RPMI7951 (cell line): Measurements from ENCODE around the gene SCN5A. TPM values are rescaled to one million over a fixed set of nuclear protein-coding genes. Genes with fewer than 3 reads are reported as not detected.
A peak's percentile ranks its signal among the peaks of the same experiment; 100 is the strongest.

ENCODE experiments used
- DNase-seq: peaks from one replicate; pipeline ENCODE4 v3.0.0-alpha.2; 2012; ENCODE audit warnings: low read depth
- total RNA-seq: library from RNA; depleted of rRNA; stranded (reverse); fragments of >200 nt; shearing (Covaris generic); gene quantifications from 2 replicates; pipeline ENCODE4 v1.2.3, GENCODE V29; 2014

SCN5A gene
- total RNA-seq, 1 experiment from 2014 or later = under 0.01 TPM

DNA sequence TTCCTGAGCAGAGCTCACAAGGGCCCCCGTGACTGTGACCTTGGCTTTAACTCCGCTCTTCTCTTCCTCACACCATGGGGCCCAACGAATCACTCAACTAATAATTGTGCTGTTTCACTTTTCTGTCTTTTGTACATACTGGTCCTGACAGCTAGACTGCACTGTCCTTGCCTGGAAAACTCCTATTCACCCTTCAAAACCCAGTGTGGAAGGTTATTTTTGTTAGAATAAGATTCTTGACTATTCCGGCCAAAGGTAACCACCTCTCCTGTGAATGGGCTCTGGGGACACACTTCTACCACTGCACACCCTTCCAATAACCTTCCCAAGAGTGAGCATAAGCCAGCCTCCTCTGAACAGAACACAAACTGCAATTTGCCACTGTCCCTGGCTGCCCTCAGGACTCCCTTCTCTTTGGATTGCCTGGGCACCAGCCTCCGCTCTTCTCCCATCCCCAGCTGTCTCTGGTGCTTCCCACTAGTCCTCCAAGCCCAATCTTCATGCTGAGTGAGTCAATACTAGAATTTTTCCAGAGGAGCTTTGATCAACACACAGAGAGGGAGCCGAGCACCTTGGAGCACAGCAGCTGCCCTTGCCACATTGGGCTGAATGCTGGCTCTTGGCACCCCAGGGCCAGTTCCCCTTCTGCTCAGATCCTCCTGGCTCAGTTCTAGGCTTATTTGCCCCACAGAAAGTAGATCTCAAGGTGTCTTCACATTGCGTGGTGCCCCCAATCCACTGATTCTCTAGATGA, 2.1 kb downstream of the SCN5A start:
- DNase-seq = no peak

GRCh38 chr3:38646630-38647029, 2.9 kb downstream of the SCN5A start:
- DNase-seq = peak; percentile 42

GRCh38 chr3:38646062-38646461, 3.4 kb downstream of the SCN5A start:
- no peak for DNase-seq

GRCh38 chr3:38645601-38646000, 3.9 kb downstream of the SCN5A start:
- no peak for DNase-seq

DNA sequence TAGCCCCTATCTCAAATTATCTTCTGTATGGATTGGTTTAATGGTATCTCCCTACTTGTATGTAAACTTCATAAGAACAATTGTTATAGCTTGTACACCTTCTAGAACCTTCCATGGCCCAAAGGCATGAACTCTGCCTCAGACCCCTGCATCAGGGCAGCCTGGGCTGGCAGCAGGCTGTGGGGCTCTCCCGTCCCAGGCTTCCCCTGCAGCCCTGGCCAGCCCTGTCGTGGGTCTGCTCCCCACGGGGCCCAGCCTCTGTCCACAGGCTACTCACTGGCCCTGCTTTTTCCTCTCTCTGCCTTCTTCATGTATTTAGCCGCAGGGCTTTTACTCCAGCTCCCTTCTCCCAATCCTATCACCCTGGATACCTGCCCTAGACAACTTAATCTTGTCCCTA, 4.4 kb downstream of the SCN5A start:
- no peak for DNase-seq

- DNase-seq = no peak
Measured at GRCh38 chr3:38644662-38645053, 4.8 kb downstream of the SCN5A start.

- no peak for DNase-seq
Measured at GRCh38 chr3:38644016-38644661, 5.3 kb downstream of the SCN5A start.

- DNase-seq = no peak
Measured at GRCh38 chr3:38643592-38643991, 5.9 kb downstream of the SCN5A start.

DNA sequence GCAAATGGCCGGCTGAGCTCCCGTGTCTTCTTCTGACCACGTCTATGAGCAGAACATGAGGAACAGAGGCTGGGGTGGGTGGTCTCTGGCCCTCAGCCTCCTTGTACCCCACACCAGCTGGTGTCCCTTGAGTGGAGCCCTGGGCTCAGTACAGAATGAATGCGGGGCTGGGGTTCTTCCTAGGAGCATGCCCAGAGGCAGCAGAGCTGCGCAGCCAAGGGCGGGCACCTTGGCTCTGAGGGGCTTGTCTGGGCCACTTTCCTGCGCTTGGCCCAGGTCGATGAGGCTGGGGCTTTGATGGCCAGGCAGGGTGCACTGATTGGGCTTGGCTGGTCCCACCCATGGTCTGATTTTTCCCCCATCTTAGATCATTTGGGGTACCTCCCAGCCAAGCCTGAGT, 6.4 kb downstream of the SCN5A start:
- DNase-seq = no peak

DNA sequence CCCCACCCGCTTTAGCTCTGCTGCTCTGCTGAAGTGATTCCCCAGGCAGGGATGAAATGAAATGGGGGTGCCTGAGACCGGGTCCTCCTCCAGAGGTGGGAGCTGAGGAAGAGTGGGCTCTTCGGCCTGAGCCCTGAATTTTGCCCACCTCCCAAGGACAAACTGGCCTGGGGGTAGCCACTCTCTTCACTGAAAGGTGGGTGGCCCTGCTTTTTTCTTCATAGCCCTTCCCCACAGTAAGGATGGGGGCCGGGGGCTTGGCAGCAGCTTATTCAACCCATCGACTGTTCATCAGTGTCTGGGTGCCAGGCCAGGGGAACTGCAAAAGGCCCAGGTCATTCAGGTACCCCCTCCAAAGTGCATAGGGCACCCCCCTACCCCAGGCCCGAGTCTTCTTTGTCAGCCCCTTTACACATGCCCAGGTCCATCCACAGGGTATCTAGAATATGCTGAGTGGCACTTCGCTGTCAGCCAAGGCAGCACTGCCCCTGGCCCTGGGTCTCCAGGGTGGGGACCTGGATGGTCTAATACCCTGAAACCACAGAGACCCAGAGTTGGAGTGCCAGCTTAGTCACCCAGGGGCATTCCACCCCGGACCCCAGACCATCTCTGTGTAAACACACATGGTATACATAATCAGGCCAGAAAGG, 7.9 kb downstream of the SCN5A start:
- DNase-seq = no peak

GRCh38 chr3:38640661-38641452, 8.6 kb downstream of the SCN5A start:
- no peak for DNase-seq

DNA sequence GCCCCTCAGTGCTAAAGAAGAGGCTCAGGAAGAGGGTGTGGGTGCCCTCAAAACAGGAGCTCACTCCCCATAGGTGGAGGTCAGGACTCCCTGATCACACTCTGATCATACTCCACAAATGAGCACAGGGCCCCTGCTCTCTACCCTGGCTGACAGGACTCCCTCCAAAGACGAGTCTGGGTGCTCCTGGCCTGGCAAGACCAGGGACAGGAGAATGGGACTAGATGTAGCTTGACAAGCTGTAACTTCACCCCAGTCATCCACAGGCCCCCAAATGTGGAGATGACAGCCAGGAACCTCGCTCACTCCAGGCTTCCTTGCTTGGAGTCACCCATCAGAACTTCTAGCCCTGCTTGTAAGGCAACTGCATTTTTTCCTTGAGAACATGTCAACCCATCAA, 11.1 kb downstream of the SCN5A start:
- no peak for DNase-seq

GRCh38 chr3:38637906-38638305, 11.6 kb downstream of the SCN5A start:
- no peak for DNase-seq

DNA sequence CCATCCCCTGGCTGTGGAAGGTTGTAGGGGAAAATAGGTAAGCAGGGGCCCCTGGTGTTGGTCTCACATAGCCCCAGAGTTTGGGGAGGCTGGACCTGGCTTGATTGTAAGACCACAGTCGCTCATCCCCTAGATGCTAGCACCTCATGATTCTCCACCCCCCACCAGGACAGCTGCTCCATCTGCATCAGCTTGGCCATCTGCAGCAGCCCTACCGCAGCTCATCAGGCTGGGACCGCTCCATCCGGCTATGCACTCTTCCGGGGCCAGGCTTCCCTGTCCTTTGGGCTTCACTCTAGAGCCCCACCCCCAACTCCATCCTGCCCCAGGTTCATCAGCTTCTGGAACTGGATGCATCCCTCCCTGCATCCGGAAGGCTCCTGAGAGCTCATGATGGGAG, 12.6 kb downstream of the SCN5A start:
- no peak for DNase-seq

DNA sequence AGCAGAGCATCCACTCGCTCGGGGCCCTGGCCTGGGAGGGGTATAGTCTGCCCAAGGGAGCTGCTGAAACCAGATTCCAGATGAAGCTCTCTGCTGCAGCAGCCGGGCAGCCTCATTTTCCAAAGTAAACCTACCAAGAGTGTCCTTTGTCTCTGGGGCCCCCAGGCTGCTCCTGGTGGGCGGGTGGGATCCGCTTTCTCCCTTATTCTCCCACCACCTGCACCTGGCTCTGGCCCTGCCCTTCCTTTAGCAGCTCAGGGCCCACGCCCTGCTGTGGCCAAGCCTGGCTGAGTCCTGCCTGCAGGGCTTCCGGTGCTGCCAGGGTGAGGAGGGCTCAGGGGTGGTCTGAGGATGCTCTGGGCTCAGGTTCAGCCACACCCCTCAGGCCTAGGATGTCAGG, 13.0 kb downstream of the SCN5A start:
- no peak for DNase-seq

GRCh38 chr3:38634111-38634510, 15.4 kb downstream of the SCN5A start:
- DNase-seq = peak; percentile 82

DNA sequence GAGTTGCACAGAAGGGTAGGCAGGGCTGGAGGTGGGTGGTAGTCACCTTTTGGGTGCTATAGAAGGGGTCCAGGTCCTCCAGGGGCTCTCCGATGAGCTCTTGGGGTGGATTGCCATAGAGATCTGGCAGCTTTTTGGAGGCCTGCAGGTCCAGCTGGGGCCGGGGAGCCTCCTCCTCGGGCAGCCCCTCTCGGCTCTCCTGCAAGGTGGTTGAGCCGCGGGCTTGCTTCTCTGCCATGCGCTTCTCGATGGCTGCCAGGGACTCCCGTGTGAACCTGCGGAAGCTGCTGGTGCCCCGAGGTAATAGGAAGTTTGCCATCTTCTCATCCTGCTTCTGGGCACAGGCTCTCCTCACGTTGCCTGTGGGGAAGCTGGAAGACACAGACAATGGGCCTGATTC, 16.5 kb downstream of the SCN5A start:
- no peak for DNase-seq

- no peak for DNase-seq
Measured at GRCh38 chr3:38630606-38631005, 18.9 kb downstream of the SCN5A start.

DNA sequence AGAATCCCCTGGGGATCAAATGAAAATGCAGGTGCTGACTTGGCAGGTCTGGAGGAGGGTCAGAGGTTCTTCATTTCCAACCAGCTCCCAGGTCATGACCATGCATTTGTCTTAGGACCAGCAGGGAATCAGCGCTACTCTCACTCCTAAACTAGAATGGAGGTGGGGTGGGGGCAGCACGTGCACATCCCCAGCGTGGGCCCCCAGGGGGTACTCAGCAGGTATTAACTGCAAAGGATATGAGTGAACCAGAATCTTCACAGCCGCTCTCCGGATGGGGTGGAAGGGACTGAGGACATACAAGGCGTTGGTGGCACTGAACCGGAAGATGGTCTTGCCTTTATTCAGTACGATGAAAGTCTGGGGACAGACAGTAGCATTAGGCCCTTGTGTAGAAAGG, 19.4 kb downstream of the SCN5A start:
- no peak for DNase-seq

- DNase-seq = no peak
Measured at GRCh38 chr3:38628835-38629234, 20.7 kb downstream of the SCN5A start.

DNA sequence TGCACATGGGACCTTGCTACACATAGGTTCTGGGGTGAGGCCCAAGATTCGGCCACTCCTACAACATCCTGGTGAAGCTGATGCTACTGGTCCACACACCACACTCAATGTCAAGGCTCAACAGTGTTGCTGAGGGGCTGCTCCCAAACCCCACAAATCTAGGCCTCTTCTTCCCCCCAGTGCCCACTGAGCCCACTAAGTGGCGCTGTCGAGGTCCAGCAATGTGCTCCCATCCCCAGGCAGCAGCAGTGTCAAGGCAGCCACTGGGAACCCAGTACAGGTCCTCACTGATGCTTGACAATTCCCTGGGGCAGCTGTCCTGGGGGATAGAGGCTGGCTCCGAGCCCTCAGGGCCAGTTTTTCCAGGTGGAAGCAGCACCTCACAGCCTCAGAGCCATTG, 21.5 kb downstream of the SCN5A start:
- no peak for DNase-seq

- DNase-seq = no peak
Measured at GRCh38 chr3:38626171-38626570, 23.3 kb downstream of the SCN5A start.
